ENCODE results near the gene DNM3. TPM values are rescaled to one million over a fixed set of nuclear protein-coding genes. Genes with fewer than 3 reads are reported as not detected.

Gene DNM3
- total and polyA plus RNA-seq, 9 of the 15 experiments (the other 6 are each of a cell fraction or from before 2014, with no cell fraction given): 0.08 to 0.36 (median 0.22) TPM; not detected in 1

DNA sequence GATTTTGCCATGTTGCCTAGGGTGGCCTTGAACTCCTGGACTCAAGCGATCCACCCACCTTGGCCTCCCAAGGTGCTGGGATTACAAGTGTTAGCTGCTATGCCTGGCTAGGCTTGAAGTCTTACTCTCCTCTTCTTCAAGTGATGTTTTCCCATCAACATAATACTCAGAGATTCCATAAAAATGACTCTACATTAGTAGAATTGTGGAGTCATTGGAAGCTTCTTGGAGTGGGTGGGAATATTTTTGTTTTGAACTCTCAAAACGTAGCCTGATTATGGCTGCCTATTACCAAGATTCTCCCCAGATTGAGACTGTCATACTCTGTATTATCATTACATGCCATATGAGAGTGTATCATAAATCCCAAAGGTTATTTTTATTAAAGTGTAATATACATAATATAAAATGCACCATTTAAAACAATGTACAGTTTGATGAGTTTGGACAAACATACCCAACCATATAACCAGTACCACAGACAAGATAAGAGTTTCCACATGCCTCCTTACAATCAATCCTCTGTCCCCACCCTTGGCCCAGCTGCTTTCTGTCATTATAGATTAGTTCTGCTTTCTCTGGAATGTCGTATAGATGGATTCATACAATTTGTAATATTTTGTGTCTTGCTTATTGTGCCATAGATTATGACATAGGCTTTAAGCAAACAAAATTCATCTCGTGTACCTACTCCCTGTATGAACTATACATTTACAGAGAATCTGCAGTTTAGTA, 8.0 kb upstream of the DNM3 start:
- no TSS peak for BruUV-seq (replicated peaks)
- intact Hi-C loops (cut with micrococcal nuclease) (no loop called here), in situ Hi-C loops (cut with MboI) (no loop called here)
- H3K27me3 ChIP-seq (ENCODE audit: control insufficient read depth in 2 of 2, insufficient read depth in 2 of 2, low read length in 2 of 2): peaks cover 0 to 3% of the 10 kb centered on the region in 2 experiments; a peak in 3 of 5 replicates
- no peaks in the 10 kb centered on the region for H3K9me3 ChIP-seq (replicated peaks; ENCODE audit: control insufficient read depth, insufficient read depth, low read depth, low read length)
- ChIA-PET CTCF (ENCODE audit: low intra/inter-chr PET ratio) (no interaction called here), POLR2A (no interaction called here)
- no peak overlapping the region for H3K4me3 ChIP-seq
- TF ChIP-seq ZNF41 (CRISPR knock-in tag; conservative IDR thresholded peaks at IDR 0.05) (no peak), KAT8 (IDR thresholded peaks at IDR 0.05; ENCODE audit: low read depth) (no peak), NR0B1 (IDR thresholded peaks at IDR 0.05; ENCODE audit: partially characterized antibody) (no peak)
- H4K20me1 ChIP-seq (replicated peaks; ENCODE audit: control insufficient read depth, insufficient read depth, low read length): no peaks in the 10 kb centered on the region
- no peaks in the 10 kb centered on the region for H3K9me1 ChIP-seq (ENCODE audit: control insufficient read depth, insufficient read depth, low read length)
- no peak overlapping the region for H3K27ac ChIP-seq (ENCODE audit: extremely low read depth, low read depth, low read length)
- DNase-seq (ENCODE audit: extremely low read depth in 1 of 4, low spot score in 3 of 4) (no peak), ATAC-seq (no peak), FAIRE-seq (no peak)
- H2AFZ ChIP-seq (ENCODE audit: low read depth, low read length): no peak overlapping the region
- no peak overlapping the region for H3K4me2 ChIP-seq (ENCODE audit: insufficient read depth, low read length)
- no peaks in the 10 kb centered on the region for H3K36me3 ChIP-seq (ENCODE audit: control insufficient read depth, insufficient read depth, low read length)
- 3% methylated on average over 4 of the region's 4 CpGs for WGBS (ENCODE audit: insufficient coverage, low coverage, missing lambda C conversion rate)
- H3K4me1 ChIP-seq (replicated peaks in 1 of 2; ENCODE audit: control insufficient read depth in 2 of 2, insufficient read depth in 2 of 2, low read length in 2 of 2): no peaks in the 10 kb centered on the region
- no peaks in the 10 kb centered on the region for H3K79me2 ChIP-seq (ENCODE audit: control insufficient read depth, insufficient read depth, low read length)
- H3K9ac ChIP-seq (ENCODE audit: insufficient read depth in 1 of 2, low read depth in 2 of 2, low read length in 2 of 2): no peak overlapping the region

DNA sequence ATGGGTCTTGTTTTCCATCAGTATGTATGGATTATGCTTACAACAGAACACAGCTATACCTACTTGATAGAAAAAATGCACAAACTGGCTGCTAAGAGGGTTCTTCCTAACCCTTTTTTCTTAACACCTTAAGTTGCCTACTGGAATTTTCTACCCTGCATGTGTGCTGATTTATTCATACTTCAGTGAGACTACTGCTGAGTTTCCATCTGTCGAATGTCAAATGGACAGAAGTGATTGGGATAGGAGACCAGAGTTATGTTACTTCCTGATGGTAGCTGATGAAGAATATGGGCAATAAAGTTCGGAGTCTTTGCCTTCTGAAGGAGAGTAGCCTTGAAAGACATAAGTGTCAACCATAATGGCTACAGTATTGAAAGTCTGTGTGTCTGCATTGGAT, 6.5 kb upstream of the DNM3 start:
- DNase-seq (ENCODE audit: extremely low read depth in 1 of 4, low spot score in 3 of 4) (no peak), FAIRE-seq (no peak), ATAC-seq (no peak)
- in situ Hi-C loops (cut with MboI): no loop called here
- Histone ChIP-seq H3K4me1 (replicated peaks in 1 of 2; ENCODE audit: control insufficient read depth in 2 of 2, insufficient read depth in 2 of 2, low read length in 2 of 2) (no peaks in the 10 kb centered on the region), H3K4me2 (ENCODE audit: insufficient read depth, low read length) (no peak overlapping the region), H4K20me1 (replicated peaks; ENCODE audit: control insufficient read depth, insufficient read depth, low read length) (no peaks in the 10 kb centered on the region), H3K36me3 (ENCODE audit: control insufficient read depth, insufficient read depth, low read length) (no peaks in the 10 kb centered on the region), H3K4me3 (no peak overlapping the region), H3K9me1 (ENCODE audit: control insufficient read depth, insufficient read depth, low read length) (no peaks in the 10 kb centered on the region), H3K27ac (ENCODE audit: extremely low read depth, low read depth, low read length) (no peak overlapping the region), H3K79me2 (ENCODE audit: control insufficient read depth, insufficient read depth, low read length) (no peaks in the 10 kb centered on the region), H2AFZ (ENCODE audit: low read depth, low read length) (no peak overlapping the region), H3K9me3 (replicated peaks; ENCODE audit: control insufficient read depth, insufficient read depth, low read depth, low read length) (no peaks in the 10 kb centered on the region), H3K27me3 (ENCODE audit: control insufficient read depth in 2 of 2, insufficient read depth in 2 of 2, low read length in 2 of 2) (peaks cover 0 to 3% of the 10 kb centered on the region in 2 experiments; a peak in 3 of 5 replicates), H3K9ac (ENCODE audit: insufficient read depth in 1 of 2, low read depth in 2 of 2, low read length in 2 of 2) (no peak overlapping the region)
- ChIA-PET POLR2A (no interaction called here), CTCF (ENCODE audit: low intra/inter-chr PET ratio) (no interaction called here)
- no TSS peak for BruUV-seq (replicated peaks)
- intact Hi-C loops (cut with micrococcal nuclease): no loop called here
- TF ChIP-seq MEF2D (tag; conservative IDR thresholded peaks at IDR 0.05; ENCODE audit: low read depth) (no peak), NFXL1 (CRISPR knock-in tag; IDR thresholded peaks at IDR 0.05) (no peak), SLC30A9 (CRISPR knock-in tag; IDR thresholded peaks at IDR 0.05) (no peak), JUND (IDR thresholded peaks at IDR 0.05; ENCODE audit: borderline replicate concordance, low read depth, low read length) (no peak), JUND (tag; IDR thresholded peaks at IDR 0.05; ENCODE audit: borderline replicate concordance, low read depth, low read length) (no peak), KAT7 (CRISPR knock-in tag; IDR thresholded peaks at IDR 0.05; ENCODE audit: borderline replicate concordance) (no peak), ZNF277 (CRISPR knock-in tag; IDR thresholded peaks at IDR 0.05; ENCODE audit: borderline replicate concordance) (no peak)
- WGBS (ENCODE audit: insufficient coverage, low coverage, missing lambda C conversion rate): 0% methylated on average over 2 of the region's 2 CpGs
